GM18520 (cell line): Measurements from ENCODE around the gene PLCB4.

Source experiments
- ATAC-seq: cut with Tn5 transposase; IDR thresholded peaks from one replicate; pipeline ENCODE4 v1.9.1; 2021; ENCODE audit not compliant: unreplicated experiment

The PLCB4 gene

GRCh38 chr20:9480066-9480465 is 411.2 kb downstream of the PLCB4 start:
- no peak for ATAC-seq

- no peak for ATAC-seq
These were observed 413.3 kb downstream of the PLCB4 start for GRCh38 chr20:9482180-9482579.

- ATAC-seq: no peak
These were observed 414.2 kb downstream of the PLCB4 start for GRCh38 chr20:9483131-9483530.

- no peak for ATAC-seq
These were observed 416.9 kb downstream of the PLCB4 start for GRCh38 chr20:9485614-9486340.

GRCh38 chr20:9487231-9487630 is 418.3 kb downstream of the PLCB4 start:
- no peak for ATAC-seq

GRCh38 chr20:9488063-9488462 is 419.2 kb downstream of the PLCB4 start:
- no peak for ATAC-seq

- ATAC-seq: no peak
These were observed 421.3 kb downstream of the PLCB4 start for GRCh38 chr20:9490161-9490560.

GRCh38 chr20:9490631-9491030 is 421.7 kb downstream of the PLCB4 start:
- no peak for ATAC-seq

- no peak for ATAC-seq
These were observed 422.4 kb downstream of the PLCB4 start for GRCh38 chr20:9491324-9491723.

GRCh38 chr20:9492067-9492466 is 423.2 kb downstream of the PLCB4 start:
- no peak for ATAC-seq

GRCh38 chr20:9493803-9494202 is 424.9 kb downstream of the PLCB4 start:
- no peak for ATAC-seq

GRCh38 chr20:9495701-9496100 is 426.8 kb downstream of the PLCB4 start:
- ATAC-seq: no peak

- ATAC-seq: no peak
These were observed 427.3 kb downstream of the PLCB4 start for GRCh38 chr20:9496155-9496554.

- no peak for ATAC-seq
These were observed 429.4 kb downstream of the PLCB4 start for GRCh38 chr20:9498322-9498721.

- no peak for ATAC-seq
These were observed 430.4 kb downstream of the PLCB4 start for GRCh38 chr20:9499126-9499899.

- ATAC-seq: no peak
These were observed 431.2 kb downstream of the PLCB4 start for GRCh38 chr20:9500121-9500520.

- no peak for ATAC-seq
These were observed 432.6 kb downstream of the PLCB4 start for GRCh38 chr20:9501473-9501872.

- no peak for ATAC-seq
These were observed 434.8 kb downstream of the PLCB4 start for GRCh38 chr20:9503526-9504245.

- ATAC-seq: no peak
These were observed 437.5 kb downstream of the PLCB4 start for GRCh38 chr20:9506280-9506821.

GRCh38 chr20:9506964-9507369 is 438.1 kb downstream of the PLCB4 start:
- ATAC-seq: no peak

- ATAC-seq: no peak
These were observed 438.8 kb downstream of the PLCB4 start for GRCh38 chr20:9507544-9508239.
